HG02763 (cell line): Measurements from ENCODE around the gene M6PR.
A peak's percentile ranks its signal among the peaks of the same experiment; 100 is the strongest.
"Not testable (repeated sequence)": the region's sequence is repeated elsewhere in the genome, so short reads cannot be mapped to it uniquely, and the experiment has no call there.

Experiments
- ATAC-seq: cut with Tn5 transposase; IDR thresholded peaks from one replicate; pipeline ENCODE4 v1.9.1; 2021; ENCODE audit warnings: mild to moderate bottlenecking, moderate library complexity; ENCODE audit not compliant: unreplicated experiment

Gene M6PR

GRCh38 chr12:8914033-8914715 lies 35.3 kb downstream of the M6PR start, which contains the start of gene PHC1:
TSS of gene PHC1 (plus strand) at chr12:8914509. CDS start at chr12:8917678, 3,169 bp downstream.
- ATAC-seq, result peak; percentile 55

GRCh38 chr12:8913702-8914032 lies 35.8 kb downstream of the M6PR start:
- no peak for ATAC-seq

GRCh38 chr12:8912914-8913313 lies 36.5 kb downstream of the M6PR start:
- no peak for ATAC-seq

DNA sequence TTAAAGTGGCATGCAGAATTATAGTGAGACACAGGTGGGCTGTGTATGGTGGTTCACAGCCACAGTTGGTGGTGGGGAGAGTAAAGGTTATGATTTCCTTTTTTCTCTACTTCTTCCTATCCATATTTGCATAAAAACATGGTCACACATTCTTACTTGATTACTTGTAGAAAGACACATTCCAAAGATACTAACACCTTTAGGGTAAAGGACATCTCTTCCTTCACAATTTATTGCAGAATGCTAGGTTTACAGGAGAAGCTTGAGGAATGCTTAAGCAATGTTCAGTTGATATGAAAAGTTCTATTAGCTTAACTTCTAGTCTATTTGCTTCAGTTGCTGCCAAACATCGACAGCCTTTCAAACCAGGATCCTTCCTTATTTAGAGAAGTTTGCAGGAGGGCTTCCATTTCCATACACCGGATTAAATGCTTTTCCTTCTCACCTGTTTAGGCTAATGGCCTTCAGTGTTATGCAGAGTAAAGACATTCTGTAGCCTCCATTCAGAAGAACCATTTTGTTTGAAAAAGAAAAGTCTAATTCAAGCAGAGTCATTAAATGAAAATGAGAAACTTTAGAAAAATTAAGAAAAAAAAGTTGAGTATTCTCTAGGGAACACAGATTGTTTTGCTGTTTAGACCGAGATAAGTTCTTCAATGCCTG lies 37.7 kb downstream of the M6PR start:
- no peak for ATAC-seq

DNA sequence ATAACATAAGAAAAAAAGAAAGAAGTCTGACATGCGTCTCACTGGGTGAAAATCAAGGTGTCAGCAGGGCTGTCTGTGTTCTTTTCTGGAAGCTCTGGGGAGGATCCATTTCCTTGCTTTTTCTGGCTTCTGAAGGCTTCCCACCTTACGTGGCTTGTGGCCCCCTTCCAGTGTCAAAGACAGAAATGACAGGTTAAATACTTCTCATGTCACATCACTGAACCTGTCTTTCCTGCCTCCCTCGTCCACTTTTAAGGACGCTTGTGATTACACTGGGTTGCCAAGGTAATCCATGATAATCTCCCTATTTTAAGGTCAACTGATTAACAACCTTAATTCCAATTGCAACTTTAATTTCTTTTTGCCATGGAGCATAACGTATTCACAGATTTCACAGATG lies 39.7 kb downstream of the M6PR start:
- no peak for ATAC-seq

DNA sequence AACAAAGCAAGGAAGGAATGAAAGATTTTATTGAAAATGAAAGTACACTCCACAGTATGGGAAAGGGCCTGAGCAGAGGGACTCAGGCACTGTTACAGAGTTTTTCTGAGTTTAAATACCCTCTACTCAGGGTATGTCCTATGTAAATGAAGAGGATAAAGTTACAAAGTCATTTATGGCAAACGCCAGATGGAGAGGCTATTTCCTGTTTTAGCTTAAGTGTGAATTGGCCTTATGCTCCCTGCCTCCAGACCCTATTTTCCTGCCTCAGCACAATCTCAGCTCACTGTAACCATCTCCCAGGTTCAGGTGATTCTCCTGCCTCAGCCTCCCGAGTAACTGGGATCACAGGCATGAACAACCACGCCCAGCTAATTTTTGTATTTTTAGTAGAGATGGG lies 41.9 kb downstream of the M6PR start:
- ATAC-seq, result no peak

DNA sequence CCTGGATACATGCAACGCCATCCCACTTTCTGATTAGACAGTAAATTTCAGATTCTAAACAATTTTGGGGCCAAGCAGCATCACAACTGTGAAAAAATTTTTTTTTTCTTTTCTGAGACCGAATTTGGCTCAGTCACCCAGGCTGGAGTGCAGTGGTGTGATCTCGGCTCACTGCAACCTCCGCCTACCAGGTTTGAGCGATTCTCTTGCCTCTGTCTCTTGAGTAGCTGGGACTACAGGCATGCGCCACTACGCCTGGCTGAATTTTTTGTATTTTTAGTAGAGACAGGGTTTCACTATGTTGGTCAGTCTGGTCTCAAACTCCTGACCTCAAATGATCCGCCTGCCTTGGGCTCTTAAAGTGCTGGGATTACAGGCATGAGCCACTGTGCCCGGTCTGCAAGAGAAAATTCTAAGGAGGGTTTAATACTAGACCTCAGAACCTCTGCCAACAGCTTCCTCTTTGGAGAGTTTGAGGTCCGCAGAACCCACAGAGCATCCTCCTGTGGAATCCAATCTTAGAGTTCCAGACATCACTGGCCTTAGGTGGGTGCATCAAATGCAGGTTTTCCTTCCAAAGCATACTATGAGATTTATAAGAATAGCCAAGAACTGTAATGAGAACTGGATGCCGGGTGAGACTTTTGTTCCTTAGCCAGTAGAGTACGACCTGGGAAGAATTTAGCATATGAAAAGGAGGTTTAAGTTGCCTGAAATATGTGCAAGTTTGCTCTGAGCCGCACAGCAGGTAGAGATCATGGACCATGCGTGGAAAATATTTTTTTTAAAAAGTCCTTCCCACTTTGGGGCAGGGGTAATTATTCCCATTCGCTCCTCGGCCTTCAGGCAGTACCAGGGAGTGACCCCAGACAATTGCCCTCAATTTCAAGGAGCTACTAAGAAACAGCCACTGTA lies 42.9 kb downstream of the M6PR start:
- ATAC-seq, result no peak

DNA sequence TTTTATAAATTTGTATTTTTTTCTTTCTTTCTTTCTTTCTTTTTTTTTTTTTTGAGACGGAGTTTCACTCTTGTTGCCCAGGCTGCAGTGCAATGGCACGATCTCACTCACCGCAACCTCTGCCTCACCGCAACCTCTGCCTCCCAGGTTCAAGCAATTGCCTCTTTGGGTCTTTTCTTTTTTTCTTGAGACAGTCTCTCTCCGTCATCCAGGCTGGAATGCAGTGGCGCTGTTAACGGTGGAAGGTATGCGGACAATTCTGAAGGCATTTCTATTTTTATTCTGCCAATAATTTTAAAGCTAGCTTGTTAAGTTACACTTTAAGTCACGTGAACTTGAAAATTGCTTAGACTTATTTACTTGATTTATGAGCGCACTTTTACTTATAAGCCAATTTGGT lies 43.9 kb downstream of the M6PR start:
- no peak for ATAC-seq

- ATAC-seq, result no peak
Observed at GRCh38 chr12:8904665-8905064, 44.8 kb downstream of the M6PR start.

GRCh38 chr12:8903646-8904045 lies 45.8 kb downstream of the M6PR start:
- no peak for ATAC-seq

GRCh38 chr12:8902703-8903102 lies 46.7 kb downstream of the M6PR start:
- not testable (repeated sequence) for ATAC-seq

- no peak for ATAC-seq
Observed at GRCh38 chr12:8899830-8900229, 49.6 kb downstream of the M6PR start.

DNA sequence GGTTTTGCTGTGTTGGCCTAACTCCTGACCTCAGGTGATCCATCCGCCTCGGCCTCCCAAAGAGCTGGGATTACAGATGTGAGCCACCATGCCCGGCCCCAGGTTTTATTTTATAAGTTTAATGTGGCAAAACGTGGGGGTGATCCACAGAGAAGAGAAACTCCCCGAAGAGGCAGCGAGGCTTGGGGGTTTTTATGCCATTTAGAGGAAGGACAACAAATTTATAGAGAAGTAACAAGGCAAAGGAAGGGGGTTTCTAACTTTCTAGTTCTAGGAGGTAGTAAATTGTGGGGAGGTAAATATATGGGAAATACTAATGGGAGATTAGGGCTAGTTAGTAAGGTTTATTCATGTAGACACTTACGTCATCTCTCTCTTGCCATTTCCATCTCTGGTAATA lies 52.4 kb downstream of the M6PR start:
- ATAC-seq, result no peak

GRCh38 chr12:8894986-8895385 lies 54.5 kb downstream of the M6PR start:
- ATAC-seq, result no peak

GRCh38 chr12:8894378-8894777 lies 55.1 kb downstream of the M6PR start:
- no peak for ATAC-seq

GRCh38 chr12:8891976-8892375 lies 57.5 kb downstream of the M6PR start:
- ATAC-seq, result no peak
